Inferior parietal cortex (tissue), 1 donor: ENCODE measurements around the gene CHD1L.
"Not testable (repeated sequence)": the region's sequence is repeated elsewhere in the genome, so short reads cannot be mapped to it uniquely, and the experiment has no call there.

Source experiments
- DNase-seq: peaks from one replicate; pipeline ENCODE4 v3.0.0-alpha.2; 2016; ENCODE audit errors: extremely low spot score

Gene CHD1L

GRCh38 chr1:147267711-147268110 lies 25.2 kb downstream of the CHD1L start:
- DNase-seq: no peak

DNA sequence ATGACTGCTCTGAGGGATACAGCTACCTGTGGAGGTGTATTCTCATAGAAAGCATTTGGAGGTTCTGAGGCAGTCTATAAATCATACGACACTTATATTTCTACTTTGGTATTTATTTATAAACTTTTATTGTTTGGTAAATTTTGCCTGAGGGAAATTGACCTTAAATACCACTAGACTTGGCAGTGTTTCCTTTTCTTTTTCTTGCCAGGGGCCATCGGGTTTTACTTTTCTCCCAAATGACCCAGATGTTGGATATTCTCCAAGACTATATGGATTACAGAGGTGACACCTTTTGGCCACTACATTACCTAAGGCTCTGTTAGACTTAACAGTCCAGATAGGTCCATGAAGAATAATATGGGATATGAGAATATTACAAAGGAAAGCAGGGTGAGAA lies 28.2 kb downstream of the CHD1L start:
- no peak for DNase-seq

GRCh38 chr1:147272042-147272441 lies 29.6 kb downstream of the CHD1L start:
- DNase-seq: no peak

DNA sequence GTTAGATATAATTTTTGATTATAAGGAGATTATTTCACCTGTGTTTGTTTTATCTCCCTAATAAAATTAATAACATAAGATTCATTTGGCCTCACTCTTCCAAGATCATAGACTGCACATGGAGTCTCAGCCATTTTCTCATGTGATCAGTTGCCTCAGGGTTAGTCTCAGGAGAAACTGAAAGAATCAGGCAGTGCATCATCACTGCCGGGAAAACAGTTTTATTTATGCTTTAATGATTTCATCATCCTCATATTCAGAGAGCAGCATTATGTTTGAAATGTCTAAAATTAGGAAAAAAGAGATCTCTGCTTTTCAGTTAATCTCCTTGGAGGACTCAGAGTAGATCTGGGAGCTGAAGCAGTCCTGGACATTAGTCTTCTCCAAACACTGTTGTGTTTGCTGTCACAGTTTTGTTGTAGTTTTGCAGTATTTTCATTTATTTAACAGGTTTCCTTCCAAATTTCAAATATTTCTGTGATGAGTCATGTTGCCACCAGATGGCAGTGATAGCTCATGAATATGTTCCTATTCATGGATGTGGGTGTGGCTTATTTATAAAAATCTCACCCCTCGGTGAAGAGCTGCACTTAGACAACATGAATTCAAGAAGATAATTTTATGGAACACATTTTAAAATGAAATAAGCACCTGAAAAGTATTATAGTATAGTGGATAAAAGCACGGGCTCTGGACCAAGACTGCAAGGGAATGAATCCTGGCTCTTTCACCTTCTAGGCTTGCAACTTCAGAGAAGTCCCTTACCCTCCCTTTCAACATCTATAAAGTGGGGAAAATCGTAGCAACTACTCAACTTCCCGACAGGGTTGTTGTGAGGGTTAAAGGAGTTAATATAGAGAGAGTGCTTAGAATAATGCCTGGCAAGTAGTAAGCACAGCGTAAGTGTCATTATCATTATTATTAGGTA lies 31.2 kb downstream of the CHD1L start:
- DNase-seq: peak; percentile 77

DNA sequence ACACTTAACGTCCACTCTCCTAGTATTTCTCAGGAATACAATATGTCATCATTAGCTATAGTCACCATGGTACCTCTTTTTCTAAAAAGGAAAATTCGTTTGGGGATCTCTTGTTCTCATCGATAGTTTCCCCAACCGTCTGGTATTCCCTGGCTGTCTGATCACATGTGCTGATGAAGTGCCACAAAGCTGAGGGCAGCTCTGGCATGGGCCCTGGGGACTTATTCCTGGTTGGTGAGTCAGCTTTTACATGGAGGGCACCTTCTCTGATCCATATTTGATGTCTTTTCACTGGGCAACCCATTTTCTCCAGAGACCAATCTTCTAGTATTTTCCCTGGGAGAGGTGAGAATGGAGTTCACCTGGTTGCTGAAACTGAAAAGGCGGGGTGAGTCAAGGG lies 39.5 kb downstream of the CHD1L start:
- DNase-seq: no peak

GRCh38 chr1:147283011-147283410 lies 40.5 kb downstream of the CHD1L start:
- DNase-seq: no peak

DNA sequence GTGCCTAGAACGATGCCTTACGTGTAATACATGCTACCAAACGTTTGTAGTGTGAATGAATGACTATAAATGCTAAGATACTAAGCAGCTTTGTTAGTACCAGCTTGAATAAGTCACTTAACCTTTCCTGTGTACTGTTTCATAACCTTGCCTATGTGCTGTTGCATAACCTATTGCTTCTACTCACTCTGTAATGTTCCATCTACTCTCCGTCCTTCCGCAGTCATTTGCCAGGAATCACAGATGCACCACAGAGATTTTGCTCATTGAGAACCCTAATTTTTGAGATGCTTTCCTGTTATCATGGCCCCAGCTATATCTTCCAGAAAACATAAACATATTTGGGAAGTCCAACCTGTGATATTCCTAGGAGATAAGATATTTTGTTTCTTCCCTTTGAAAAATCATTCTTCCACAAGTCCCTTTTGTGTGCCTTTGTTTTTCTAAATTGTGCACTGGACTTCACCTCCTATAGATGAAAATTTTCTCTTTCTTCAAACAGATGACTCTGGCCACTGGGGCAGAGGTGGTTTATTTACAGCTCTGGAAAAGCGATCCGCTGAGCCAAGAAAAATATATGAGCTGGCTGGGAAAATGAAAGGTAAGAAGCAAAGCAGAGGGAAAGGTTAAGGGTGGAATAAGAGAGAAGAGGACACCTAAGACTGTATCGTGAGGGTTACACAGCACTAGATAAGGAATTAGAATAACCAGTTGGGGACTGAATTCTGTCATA lies 44.8 kb downstream of the CHD1L start:
- DNase-seq: no peak

DNA sequence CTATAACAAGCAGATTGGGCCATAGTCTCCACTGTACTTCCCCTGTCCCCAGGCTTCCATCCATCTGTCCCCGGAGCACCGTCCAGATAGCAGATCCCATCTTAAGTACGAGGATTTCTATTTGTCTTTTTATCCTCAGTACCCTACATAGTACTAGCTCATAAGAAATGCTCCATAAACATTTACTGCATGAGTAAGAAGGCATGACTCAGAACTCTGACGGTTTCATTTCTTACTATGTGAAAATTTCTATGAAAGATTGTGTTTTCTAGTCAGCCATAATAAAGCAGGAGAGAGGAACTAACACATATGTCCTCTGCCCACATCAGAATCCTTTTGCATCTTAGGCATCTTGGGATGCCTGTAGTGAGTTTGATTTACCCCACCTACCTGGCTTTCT lies 49.5 kb downstream of the CHD1L start:
- no peak for DNase-seq

DNA sequence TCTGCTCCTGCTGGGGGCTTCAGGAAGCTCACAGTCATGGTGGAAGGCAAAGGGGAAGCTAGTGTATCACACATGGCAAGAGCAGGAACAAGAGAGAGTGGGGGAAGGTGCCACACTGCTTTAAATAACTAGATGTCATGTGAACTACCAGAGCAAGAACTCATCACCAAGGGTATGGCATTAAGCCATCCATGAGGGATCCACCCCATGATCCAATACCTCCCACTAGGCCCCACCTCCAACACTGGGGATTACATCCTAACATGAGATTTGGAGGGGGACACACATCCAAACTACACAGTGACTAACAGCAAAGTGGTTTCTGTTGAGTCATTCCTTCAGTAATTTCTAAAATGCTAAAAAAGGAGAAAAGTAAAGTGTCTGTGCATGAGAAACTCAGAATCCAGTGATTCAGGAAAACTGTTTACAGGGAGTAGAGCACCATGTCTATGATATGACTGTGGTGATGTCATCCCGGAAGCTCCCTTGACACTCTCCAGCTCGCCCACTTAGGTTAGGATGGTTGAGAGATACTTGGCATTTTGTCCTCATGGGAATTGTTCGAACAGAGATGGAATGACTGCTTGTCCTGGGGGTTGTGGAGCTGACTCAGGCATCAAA lies 50.3 kb downstream of the CHD1L start:
- DNase-seq: no peak

- no peak for DNase-seq
Observed at GRCh38 chr1:147297438-147297837, 55.0 kb downstream of the CHD1L start.

DNA sequence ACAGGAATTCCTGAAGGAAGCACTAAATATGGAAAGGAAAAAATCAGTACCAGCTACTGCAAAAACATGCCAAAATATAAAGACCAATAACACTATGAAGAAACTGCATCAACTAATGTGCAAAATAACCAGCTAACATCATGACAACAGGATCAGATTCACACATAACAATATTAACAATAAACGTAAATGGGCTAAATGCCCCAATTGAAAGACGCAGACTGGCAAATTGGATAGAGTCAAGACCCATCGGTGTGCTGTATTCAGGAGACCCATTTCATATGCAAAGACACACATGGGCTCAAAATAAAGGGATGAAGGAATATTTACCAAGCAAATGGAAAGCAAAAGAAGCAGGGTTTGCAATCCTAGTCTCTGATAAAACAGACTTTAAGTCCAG lies 63.3 kb downstream of the CHD1L start:
- DNase-seq: not testable (repeated sequence)

DNA sequence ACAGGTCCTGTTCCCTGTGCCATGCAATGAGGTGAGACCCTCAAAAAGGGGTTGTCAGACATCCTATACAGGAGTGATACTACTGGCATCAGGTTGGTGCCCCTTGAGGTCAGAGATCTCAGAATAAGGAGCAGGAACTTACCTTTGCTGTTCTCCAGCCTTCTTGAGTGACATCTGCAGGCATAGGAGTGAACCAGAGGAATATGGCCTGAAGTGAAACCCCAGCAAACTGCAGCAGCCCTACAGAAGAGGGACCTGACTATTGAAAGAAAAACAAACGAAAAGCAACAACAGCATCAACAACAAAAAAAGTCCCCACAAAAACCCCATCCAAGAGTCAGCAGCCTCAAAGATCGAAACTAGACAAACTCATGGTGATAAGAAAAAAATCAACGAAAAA lies 74.5 kb downstream of the CHD1L start:
- DNase-seq: no peak

- DNase-seq: not testable (repeated sequence)
Observed at GRCh38 chr1:147326933-147327687, 84.6 kb downstream of the CHD1L start.

GRCh38 chr1:147334292-147334691 lies 91.8 kb downstream of the CHD1L start:
- no peak for DNase-seq

DNA sequence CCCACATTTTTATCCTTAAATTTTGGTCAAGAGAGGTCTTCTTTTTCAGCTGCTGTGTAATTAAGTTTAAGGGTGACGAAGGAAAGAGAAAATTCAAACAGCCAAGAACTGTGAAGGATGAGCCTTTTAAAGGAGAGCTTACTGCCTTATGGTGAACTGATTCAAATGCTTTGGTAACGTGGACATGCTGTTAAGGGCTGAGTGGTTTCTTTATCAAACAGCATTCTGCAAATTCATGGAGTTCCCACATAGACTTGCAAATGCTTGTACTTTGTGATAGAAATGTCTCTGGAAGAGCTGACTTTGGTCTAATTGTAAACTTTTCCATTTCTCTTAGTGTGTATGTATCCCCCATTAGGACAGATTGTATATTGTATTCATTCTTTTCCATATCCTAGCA lies 93.8 kb downstream of the CHD1L start:
- no peak for DNase-seq

DNA sequence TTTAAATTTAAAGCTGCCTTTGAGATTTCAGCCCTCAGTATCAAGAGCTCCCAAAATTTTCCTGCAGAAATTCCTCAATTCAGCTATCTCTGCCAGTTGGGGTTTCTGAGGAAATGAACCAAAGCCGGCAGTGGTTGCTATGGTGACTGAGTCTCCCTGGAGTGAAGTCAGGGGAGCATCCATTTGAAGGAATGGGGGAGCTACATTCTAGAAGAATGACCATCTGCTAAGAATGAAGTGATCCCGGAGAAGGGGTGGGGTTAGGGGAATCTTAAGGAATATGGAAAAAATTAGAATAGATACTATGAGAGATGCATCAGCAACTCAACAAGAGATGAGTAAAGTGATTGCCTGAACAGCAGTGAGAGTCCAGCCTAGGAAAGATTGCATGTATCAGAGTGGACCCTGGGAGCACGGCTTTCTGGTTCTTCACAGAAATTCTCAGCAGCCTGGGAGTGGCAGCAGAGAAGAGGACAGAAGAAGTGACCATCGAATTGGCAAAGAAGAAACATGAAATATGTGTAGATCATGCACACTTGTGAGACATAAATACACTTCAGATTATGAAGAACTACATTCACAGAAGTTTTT lies 94.7 kb downstream of the CHD1L start:
- peak; percentile 45 for DNase-seq

DNA sequence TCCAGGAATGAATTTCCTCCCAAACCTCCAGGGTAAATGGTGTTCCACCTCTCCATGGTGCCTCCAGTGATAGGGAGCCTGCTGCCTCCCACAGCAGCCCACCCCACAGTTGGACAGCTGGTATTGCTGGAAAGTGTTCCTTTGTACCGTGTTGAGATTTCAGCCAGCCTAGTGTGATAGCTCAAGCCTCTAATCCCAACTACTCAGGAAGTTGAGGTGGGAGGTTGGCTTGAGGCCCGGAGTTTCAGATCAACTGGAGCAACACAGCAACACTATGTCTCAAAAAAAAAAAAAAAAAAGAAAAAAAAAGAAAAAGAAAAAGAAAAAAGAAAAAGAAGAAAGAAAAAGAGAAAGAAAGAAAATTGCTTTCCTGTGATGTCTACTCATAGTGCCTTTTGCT lies 96.1 kb downstream of the CHD1L start:
- no peak for DNase-seq

- no peak for DNase-seq
Observed at GRCh38 chr1:147341246-147341645, 98.8 kb downstream of the CHD1L start.
